ENCODE data around the gene GFI1.

- TF ChIP-seq, protein P1, sequence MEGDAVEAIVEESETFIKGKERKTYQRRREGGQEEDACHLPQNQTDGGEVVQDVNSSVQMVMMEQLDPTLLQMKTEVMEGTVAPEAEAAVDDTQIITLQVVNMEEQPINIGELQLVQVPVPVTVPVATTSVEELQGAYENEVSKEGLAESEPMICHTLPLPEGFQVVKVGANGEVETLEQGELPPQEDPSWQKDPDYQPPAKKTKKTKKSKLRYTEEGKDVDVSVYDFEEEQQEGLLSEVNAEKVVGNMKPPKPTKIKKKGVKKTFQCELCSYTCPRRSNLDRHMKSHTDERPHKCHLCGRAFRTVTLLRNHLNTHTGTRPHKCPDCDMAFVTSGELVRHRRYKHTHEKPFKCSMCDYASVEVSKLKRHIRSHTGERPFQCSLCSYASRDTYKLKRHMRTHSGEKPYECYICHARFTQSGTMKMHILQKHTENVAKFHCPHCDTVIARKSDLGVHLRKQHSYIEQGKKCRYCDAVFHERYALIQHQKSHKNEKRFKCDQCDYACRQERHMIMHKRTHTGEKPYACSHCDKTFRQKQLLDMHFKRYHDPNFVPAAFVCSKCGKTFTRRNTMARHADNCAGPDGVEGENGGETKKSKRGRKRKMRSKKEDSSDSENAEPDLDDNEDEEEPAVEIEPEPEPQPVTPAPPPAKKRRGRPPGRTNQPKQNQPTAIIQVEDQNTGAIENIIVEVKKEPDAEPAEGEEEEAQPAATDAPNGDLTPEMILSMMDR (IDR thresholded peaks at IDR 0.05 in 8 of 11, conservative IDR thresholded peaks at IDR 0.05 in 3 of 11) = no peak
- TF ChIP-seq POLR2A (IDR thresholded peaks at IDR 0.05) = no peak
These were observed 28.6 kb downstream of the GFI1 start for GRCh38 chr1:92458146-92458545.
